HG03575 (cell line): ENCODE results near the gene XG.
"Not testable (repeated sequence)": the region's sequence is repeated elsewhere in the genome, so short reads cannot be mapped to it uniquely, and the experiment has no call there.

ENCODE experiments used
- ATAC-seq: cut with Tn5 transposase; IDR thresholded peaks from one replicate; pipeline ENCODE4 v1.9.1; 2021; ENCODE audit not compliant: unreplicated experiment, insufficient number of reproducible peaks, low FRiP score; ENCODE audit errors: extremely low read depth

XG gene, protein sequence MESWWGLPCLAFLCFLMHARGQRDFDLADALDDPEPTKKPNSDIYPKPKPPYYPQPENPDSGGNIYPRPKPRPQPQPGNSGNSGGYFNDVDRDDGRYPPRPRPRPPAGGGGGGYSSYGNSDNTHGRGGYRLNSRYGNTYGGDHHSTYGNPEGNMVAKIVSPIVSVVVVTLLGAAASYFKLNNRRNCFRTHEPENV

DNA sequence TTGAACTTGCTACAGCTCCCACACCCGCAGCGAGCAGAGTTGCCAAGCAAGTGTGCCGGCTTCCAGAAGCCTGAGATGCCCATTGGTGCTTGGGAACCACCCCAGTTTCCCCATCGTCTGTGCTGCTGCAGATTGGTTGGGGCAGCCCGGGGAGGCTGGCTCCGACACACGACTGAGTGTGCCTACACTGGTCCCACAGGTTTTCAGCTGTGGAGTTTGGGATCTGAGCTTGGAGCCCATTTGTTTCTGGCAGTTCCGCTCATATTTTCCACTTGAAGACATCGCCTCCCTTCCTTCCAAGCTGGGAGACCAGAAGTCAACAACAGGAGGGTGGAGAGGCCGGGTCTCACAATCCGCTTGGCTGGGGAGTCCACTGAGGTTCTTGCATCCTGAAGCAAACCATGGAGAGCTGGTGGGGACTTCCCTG is at the start of gene XG:
Gene XG (plus strand): TSS at position 167 of the 427 bp plus-strand sequence. CDS start 235 bp downstream, at position 402.
- ATAC-seq: not testable (repeated sequence)

DNA sequence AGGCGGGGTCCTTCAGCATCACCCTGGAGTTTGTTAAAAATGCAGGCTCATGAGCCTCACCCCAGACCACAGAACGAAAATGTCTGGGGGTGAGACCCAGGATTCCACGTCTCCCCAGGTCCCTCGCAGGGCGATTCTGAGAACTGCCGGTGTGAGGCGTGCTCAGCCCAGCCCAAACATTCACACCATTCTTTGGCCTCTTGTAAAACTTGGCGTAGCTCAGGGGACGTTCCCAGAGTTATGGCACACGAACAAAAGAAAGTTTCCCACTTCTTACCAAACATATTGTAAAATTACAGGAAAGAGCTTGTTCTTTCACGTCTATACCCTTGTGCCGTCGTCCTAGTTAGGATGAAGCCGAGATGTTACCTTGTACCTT is 47.9 kb upstream of the XG start:
- no peak for ATAC-seq

DNA sequence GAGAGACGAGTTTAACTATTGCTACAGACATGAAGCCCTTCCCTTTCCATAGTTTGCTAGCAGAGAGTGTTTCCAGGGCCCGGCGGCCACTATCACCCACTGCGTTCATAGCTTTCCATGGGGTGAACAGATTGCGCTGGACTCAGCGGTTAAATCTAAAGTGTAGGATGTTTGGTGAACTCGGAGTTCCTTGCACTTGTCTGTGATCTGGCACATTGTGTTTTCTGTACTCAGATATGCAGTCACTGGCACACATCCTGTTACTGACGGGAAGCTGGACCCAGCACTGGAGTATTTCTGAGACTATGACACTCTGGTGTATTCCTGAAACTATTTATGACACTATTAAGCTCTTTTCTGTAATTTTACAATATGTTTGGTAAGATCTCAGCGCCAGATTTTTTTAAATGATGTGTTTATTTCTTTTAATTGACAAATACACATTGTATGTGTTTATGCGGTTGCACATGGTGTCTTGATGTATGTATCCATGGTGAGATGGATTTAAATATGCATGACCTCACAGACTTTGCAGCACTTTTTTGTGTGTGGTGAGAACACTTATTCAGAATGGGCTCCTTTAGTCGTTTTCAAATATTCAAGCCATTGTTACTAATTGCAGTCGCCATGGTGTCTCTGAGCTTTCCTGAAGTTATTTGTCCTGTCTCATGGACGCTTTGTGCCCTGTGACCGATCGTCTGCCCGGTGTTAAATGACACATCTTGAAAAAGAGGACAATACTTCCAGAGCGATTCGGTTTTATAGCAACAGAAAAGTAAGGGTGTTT is 46.6 kb upstream of the XG start:
- no peak for ATAC-seq

DNA sequence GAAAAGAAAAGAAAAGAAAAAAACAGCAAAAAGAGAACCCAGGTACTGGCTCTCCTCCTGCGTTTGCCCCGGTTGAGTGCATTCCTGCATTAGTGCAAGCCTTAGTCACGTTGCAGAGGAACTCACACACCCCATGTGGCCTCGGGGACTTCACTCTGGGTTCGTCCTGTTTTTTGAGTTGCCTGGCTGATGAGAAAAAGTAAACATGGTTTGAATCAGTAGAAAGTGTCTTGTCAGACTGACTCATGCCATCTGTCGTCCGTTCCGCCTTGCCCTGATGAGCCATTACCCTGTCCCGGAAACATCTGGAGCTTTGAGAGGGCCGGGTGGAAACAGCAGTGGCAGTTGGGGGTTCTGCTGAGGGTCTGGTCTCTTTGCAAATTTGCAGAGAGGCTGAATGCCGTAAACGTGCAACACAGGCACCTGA is 44.5 kb upstream of the XG start:
- peak; percentile 69 for ATAC-seq

DNA sequence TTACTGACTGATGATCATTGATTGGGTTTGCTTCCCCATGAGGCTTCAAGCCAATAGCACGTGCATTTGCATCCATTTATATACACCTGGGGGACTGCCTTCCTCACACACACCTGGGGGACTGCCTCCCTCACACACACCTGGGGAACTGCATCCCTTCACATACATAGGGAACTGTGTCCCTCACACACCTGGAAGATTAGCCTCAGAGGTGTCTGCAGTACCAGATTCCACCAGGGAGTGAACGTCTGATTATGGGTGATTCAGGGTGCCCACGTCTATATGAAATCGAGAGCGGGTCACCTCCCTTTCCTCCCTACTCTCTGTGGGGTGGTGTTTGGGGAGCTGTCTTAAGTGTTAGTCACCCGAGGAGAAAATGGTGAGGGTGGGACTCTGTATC is 43.8 kb upstream of the XG start:
- no peak for ATAC-seq

DNA sequence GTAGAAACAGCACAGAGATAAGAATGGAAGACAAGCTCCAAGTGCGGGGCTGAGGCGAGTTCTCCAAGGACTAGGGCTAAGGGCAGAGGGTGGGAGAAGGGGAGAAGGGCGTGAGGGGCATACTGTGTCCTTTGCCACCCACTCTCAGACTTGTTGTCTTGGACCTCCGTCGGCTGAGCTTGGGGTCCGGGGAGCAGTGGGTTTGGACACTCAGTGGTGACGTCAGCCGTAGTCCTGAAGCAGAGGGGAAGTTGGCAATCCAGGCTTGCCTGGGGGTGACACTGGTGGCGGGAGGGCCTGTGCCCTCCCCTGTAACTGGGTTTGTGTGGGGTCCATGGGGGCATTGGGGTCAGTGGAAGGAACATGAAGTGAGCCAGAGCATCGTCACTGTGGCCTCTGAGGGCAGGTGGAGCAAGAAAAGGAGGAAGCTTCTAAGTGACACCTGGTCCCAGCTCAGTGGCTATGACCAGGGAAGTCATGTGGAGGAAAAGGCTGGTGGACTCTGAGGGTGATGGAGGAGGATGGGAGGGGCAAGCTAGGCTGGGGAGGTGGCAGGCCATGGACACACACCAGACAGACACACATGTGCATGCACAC is 43.1 kb upstream of the XG start:
- no peak for ATAC-seq

DNA sequence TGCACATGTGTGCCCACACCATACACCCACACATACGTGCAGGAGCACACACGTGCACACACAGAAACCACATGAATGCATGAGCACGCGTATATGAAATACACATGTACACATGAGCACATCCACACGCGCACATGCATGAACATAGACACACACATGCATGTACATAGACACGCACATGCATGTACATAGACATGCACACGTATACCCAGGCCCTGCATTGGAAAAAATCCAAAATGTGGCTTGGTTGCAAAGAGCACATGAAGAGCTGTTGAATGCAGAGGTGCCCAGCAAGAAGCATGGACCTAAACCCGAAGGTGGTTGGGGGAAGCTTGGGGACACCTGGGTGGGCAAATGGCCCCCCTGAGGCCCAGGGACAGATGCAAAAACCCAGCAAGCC is 42.3 kb upstream of the XG start:
- ATAC-seq: no peak

DNA sequence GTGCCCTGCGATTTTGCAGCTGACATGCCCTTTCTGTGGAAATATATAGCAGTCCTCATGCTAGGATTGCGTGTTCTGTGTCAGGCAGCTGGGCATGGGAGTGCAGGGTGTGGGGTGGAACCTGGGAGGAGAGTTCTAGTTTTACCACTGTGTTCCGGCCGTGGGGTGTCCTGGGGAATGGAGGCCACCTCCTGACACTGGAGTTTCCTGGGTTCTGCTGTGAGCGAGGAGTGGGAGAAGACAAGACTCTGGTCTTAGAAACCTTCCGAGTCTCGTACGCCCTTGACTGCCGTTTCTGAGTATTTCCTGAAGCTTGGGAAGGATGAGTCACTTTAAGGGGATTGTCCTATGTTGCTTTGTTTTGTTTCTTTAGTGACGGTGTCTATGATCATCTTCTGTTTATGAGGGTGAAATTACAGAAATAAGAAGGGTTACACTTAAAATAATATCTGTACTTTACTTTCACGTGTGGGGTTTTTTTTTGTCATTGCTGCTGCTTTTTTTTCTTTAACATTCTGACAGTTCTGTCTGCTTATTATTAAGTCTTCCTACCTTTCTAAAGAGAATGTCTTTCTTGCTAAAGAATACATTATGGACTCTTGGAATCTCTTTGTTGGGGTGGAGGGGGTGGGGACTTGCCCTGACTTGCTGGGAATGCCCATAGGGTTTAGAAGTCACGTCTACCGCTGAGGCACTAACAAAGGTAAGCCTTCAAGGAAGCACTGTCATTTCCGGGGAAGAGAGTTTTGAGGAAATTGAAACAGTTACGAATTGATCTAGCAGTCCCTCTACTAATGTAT is 41.6 kb upstream of the XG start:
- no peak for ATAC-seq

DNA sequence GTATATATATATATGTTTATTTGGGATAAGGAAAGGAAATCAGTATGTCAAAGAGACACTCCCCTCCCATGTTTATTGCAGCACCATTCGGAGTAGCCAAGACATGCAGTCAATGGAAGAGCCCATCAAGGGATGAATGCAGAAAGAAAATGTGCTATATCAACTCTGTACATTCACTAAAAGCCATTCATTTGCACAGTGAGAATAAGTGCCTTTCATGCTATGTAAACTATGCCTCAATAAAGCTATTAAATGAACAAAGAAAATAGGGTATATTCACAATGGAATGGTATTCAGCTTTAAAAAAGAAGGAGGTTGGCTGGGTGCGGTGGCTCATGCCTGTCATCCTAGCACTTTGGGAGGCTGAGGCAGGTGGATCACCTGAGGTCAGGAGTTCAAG is 40.4 kb upstream of the XG start:
- no peak for ATAC-seq

DNA sequence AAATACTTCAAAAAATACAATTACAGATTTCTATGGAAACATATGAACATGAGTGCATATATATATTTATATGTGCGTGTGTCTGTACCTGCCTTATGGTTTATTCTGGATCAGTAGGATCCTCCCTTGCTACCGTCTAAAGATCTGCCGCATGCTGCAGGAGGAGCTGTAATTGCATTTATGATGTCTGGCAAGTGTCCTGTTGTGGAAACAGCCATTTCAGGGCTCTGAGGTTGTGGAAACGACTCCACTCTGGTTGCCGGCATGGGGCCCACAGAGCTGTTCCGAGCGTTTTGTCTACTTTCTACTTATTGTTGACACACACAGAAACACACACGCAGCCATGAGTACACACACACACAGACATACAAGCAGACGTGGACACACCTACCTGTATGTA is 39.4 kb upstream of the XG start:
- ATAC-seq: no peak

DNA sequence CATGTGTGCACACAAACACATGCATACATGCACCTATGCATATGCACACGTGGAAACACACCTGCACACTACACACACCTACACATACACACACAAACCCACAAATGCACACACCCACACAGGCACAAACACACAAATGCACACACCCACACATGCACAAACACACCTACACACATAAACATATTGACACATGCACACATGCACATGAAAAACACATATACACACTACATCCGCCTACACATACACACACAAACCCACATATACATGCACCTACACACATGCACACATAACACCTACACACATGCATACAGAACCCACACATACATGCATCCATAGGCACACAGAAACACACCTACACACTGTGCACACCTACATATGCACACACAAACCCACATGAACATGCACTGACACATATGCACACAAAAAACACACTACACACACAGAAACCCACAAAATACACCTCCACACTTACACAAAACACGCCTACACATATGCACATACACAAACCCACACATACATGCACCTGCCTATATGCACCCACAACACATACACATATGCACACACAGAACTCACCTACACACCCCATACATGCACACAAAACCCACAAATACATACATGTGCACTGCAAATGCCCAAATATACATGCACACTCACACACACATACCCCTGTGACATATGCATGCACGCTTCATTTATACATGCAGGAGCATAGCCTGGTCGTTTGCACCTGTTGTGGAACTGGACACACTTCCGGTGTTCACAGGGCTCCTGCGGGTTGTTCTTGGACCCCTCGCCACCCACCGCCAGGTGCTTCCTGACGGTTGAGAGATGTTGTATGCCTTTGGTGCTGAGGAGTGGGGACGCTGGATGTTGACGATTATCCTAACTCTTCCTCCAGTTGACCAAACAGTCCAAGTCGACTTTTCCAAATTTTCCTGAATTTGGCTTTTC is 38.7 kb upstream of the XG start:
- ATAC-seq: no peak

DNA sequence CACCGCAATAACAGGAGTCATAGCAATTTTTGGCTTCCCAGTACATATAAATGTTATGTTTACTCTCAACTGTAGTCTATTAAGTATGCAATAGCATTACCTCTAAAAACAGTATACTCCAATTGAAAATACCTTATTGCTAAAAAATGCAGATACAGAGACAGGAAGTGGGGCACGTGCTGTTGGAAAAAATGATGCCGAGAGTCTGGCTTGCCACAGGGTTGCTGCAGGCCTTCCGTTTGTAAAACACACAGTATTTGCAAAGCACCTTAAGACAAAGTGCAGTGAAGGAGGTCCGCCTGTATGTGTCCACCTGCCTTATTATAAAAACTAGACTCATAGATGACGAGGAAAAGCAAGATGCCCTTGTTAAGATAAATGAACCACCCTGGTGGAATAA is 37.3 kb upstream of the XG start:
- ATAC-seq: no peak

DNA sequence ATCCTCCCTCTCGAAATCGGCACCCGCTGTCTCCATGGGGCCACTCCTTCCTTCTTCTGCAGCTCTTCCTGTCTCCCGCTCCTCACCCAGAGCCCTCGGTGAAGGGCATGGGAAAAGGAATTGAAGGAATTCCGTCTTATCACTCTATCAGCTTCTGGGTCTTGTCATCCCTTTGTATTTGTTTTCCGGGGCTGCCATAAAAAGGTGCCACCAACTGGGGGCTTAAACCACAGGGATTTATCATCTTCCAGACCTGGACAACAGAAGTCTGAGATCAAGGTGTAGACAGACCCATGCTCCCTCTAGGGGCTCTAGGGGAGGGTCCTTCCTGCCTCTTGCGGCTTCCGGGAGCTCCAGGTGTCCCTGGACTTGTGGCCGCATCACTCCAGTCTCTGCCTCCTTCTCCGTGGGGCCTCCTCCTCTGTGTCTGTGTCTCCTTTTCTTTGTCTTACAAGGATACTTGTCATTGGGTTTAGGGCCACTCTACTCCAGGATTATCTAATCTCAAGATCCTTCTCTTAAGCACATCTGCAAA is 36.7 kb upstream of the XG start:
- no peak for ATAC-seq

DNA sequence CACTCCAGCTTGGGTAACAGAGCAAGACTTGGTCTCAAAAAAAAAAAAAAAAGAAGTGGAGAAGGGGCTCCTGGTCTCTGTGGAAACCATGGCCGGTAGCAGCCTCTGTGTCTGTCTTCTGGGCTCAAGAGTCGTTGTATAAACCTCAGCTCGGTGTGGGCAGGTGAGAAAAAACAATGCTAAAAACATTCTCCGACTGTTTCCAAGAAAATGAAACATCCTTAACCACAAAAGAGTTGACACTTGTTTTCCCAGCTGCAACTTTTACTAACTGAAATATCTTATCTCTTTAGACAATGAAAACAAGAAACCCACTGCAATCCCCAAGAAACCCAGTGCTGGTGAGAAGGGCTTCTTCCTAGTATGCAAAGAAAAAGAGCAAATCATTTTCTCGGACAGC is 34.5 kb upstream of the XG start:
- ATAC-seq: no peak

DNA sequence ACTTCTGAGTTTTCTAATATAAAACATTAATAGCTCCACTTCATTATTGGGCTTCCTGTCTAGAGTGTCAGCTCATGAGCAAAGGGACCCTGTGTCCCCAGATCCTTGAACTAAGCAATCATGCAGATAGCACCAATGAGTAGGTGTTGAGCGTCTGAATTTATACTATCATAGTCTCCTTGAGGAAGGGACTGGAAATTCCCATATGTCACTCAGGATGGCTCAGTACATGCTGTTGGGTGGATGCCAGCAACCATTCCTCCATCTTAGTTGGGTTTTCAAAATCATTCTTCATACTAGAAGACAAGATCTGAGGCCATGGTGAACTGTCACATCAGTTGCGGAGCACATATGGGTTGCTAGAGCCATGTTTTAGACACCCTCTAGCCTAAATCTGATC is 33.0 kb upstream of the XG start:
- no peak for ATAC-seq

DNA sequence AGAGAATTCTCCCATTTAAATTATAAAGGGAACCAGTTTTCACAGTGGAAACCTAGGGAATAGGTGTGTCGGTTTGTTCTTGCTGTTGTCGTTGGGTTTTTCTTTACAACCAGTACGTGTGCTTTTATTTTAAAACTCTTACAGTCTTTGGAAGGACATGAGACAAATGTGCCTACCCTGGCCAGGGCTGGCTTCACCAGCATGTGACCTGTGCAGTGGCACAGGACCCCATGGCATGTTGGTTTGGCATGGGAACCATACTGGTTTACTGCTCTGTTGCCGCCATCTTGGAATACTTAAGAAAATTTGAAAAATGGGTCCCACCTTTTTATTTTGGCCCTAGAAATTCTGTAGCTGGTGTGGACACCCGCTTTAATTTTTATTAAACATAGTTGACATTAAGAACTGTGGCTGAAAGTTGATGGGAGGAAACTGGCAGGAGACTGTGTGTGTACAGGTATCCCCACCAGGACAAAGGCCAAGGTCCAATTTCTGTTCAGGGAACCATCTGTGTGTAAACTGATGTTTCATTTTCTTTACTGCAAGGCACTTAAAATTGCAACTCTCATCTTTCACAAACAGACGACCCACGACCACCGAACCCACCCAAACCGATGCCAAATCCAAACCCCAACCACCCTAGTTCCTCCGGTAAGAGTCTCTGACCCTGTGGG is 31.9 kb upstream of the XG start:
- no peak for ATAC-seq

DNA sequence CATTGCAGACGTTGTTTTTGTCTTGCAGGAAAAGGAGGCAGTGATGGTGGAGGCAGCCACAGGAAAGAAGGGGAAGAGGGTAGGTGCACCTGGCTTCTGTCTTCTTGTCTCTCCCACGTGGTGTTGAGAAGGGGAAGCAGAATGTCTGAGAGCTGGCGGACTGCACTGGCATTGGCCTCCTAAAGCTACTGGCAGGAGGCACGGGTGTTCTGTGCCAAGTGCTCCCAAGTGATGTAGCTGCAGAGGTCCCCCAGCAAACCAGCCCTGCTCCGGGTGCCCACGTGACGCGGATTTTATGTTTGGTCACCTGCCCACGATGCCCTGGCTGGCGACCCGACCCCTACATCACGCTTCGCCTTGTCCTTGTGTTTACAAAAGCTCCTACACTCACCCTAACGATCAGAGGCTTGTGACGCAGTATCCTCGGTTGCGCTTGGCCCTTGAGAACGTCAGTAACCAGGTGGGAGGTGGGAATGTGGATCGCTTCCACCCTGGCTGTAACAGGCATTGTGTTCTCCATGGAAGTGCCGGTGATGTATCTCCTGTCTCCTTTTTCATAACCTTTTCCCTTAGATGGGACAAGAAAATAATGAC is 28.5 kb upstream of the XG start:
- no peak for ATAC-seq
